Activated T-cell treated with anti-CD3 and anti-CD28 coated beads for 48 hours (primary cell): ENCODE results near the gene KATNAL2.

Source experiments
- DNase-seq: peaks from one replicate; pipeline ENCODE4 v3.0.0-alpha.2; 2020; ENCODE audit warnings: low read depth

The KATNAL2 gene

DNA sequence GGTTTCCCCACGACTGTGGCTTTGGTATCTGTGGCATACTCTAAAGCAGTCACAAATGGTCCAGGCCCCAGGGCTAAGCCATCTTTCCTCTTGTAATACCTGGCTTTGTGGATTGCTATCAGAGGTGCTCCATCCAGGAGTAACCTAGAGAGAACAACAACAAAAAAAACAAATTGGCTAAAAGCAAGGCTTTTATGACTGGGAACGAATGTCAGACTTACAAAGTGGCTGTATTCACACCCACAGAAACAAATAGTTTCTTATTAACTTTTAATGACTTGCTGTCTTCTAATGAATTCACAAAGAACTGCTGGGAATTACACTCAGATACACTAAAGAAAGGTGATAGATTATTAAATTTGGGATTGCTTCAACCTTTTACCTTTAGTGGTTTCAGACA lies 197.8 kb downstream of the KATNAL2 start:
- DNase-seq = no peak

DNA sequence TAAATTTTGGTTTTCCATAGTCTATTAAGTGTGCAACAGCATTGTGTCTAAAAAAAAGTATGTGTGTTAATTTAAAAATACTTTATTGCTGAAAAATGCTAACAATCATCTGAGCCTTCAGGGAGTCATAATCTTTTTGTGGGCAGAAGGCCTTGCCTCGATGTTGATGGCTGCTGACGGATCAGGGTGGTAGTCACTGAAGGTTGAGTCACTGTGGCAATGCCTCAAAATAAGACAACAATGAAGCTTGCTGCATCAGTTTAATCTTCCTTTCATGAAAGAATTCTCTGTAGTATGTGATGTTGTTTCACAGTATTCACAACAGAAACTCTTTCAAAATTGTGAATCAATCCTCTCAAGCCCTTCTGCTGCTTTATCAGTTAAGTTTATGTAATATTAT lies 201.6 kb downstream of the KATNAL2 start:
- no peak for DNase-seq

DNA sequence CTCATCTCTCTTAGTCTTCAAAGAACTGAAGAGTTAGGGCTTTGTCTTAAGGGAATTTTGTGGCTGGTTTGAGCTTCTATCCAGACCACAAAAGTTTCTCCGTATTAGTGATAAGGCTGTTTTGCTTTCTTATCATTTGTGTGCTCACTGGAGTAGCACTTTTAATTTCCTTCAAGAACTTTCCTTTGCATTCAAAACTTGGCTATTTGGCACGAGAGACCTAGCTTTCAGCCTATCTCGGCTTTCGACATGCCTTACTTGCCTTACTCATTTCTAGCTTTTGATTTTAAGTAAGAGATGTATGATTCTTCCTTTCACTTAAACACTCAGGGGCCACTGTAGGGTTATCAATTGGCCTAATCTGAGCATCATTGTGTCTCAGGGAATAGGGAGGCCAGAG lies 203.0 kb downstream of the KATNAL2 start:
- DNase-seq = no peak

DNA sequence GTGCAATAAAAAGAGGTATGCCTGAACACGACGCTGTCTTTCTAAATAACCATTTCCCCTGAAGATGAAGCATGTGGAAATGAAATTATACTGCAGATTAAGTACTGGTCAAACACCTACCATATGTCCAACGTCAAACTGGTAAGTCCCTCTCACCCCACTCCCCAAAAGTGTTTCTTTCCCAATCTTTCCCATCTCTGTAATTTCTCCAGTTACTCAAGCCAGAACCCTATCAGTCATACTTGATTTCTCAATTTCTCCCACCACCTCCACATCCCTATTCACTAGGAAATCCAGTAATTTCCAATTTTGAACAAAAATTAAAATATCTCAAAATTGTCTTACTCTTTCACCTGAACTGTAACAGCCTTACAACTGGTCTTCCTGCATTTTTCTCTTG lies 203.7 kb downstream of the KATNAL2 start:
- no peak for DNase-seq

DNA sequence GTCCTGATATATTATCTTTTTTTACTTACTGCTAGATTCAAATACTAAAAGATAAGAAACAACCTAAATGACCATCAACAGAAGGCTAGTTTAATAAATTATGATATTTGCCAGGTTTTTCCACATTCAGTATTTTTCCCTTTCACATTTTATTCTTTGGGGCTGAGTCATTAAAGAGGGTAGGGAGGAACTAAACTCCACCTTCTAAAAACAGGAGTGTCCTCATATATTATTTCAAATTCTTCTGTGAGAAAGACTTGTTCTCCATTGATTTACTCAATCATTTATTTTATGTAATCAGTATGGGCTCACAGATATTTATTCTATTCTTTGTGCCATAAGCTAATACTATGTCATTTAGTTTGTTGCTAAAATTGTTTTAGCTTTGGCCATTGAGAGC lies 223.9 kb downstream of the KATNAL2 start:
- DNase-seq = no peak

DNA sequence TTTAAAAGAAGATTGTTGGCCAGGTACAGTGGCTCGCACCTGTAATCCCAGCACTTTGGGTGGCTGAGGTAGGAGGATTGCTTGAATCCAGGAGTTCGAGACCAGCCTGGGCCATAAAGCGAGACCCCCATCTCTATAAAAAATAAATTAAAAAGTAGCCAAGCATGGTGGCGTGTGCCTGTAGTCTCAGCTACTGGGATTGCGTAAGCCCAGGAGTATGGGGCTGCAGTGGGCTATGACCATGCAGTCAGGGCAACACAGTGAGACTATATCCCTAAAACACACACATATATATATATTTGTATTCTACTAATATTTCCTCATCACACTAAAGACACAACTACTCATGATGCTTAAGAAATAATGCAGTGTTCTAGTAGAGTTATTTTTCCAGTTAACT lies 225.8 kb downstream of the KATNAL2 start:
- DNase-seq = no peak

DNA sequence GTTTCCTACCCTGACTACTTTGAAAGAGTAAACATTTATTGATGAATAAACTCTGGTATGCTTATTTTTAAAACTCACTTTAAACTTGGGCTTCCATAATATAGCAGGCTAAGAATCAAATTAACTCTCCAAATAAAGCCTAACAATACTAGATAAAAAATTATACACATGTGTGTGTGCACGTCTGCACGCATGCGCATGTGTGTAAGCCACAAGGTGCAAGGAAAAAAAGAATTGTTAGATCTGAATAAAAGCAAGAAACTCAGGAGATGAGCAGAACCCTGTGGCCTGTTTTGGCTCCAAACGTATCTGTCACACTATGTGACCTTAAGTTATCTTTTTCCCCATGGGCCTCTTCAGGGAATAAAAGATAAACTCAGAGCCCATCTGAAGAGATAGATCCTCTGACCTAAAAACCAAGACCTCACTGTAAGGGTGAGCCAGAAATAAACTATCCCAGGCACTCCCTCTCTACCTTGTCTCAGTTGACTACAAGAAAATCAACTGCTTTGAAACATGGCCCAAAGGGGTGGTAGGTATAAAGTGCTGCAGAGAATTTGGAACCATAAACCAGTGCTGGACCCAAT lies 226.6 kb downstream of the KATNAL2 start:
- no peak for DNase-seq

DNA sequence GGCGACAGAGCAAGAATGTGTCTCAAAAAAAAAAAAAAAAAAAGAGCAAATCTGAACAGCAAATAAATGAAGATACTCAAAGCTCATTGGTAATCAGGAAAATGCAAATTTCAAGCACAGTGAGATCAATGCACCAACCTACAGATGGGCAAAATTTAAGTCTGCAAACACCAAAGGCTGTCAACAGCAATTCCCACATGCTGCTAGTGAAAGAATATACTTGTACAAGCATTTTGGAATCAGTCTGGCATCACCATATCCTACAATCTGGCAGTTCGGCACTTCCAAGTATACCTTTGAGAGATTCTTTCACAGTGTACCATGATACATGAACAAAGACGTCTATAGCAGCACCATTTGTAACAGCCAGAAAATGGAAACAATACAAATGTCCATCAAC lies 228.8 kb downstream of the KATNAL2 start:
- no peak for DNase-seq

DNA sequence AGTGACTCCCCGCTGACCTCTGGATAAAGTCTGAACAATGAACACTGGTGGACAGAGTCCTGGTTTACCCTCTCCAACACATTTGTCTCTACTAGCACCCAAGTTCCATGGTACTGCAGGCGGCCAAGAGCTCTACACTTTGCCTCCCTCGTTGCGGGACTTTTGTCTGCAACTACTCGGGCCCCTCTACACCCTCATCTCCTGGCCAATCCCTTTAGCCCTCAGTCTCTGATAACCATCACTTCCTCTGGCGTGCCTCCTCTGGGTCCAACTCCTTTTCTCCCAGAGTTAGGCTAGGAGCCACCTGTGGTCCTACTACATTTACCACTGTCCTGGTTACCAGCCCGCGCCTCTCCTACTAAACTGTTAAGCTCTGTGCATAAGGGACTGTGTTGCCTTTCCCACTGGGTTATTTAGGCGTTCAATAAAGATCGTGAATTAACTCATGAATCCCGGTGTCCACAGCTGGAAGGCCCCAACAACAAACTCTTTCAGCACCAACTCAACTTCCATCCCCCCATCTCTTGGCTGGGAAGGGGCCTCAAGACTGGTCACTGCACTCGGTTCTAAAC lies 232.1 kb downstream of the KATNAL2 start:
- DNase-seq = no peak

DNA sequence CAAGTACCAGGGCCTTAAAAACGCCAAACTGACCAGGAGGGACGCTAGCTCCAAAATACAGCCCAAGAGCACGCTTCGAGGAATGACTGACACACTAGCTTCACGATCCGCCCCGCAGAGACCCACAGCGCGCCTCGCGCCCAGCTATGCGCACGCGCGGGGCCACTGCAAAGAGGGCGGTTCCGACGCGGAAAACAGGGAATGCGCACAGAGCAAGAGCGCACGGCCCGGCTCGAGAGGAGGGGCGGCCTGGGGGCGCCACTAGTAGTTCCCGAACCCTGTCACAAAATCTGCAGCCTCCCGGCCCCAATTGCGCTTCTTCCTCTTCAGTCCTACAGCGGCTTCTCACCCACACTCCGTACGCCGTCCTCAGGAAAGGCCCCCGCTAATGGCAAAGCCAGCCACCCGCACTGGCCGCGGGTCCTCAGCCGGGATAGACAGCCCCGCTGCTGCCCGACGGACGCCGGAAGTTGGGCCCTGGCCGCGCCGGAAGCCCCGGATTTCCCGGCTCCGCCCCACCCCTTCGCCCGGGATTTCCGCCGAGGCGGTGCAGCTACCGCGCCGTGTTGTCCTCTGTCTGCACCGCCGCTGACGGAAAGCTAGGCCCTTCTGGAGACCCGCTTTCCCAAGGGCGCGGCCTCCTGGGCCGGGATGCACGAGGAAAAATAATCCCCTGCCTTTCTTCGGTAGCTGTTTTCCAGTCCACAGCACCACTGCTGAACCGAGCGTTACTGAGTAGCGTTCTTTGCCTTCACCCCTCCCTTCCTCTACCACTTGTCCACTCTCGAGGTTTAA lies 232.8 kb downstream of the KATNAL2 start, which contains the start of gene HDHD2:
TSS of gene HDHD2 (minus strand) at position 472 of the 795 bp plus-strand sequence. CDS start 14,061 bp downstream, outside the sequence.
- DNase-seq = peak; percentile 83

DNA sequence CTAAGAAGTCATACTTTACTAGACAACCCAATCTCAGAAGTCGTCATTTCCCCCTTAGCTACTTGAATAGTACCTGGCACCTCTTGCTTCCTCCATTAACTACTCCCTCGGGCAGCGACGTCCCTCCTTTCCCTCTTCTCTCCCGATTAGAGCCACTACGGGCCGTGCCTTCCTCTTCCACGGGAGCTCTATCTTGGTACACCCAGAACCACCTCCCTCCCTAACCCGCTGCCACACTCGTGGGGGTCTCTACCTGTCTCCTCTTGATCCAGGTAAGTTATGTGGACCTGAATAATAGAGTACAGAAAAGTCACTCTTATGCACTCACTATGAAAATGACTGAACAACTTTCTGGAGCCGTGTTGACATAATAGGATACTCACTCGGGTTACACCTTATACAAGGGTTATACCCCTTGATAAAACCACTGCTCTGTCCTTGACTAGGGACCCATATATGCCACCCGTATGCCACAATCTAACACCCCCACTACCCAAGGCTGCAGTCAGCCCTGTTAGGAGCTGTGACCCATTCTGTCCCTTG lies 233.5 kb downstream of the KATNAL2 start:
- no peak for DNase-seq

DNA sequence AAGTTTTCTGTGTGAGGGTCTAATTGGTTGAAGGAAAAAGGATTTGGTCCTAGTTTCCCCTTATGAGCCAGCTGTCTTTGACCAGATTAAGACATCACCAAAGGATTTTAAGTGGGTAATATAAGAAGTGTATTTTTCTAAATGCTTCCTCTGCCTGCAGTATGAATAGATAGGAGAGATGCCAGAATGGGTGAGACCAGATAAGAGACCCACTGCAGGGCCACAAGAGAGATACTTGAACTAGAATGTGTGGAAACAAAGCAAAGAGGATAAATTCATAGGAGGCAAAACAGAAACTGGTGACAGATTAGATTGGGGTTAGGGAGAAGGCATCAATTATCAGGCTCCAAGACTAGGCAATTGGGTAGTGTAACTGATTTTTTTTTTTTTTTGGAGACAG lies 234.0 kb downstream of the KATNAL2 start:
- DNase-seq = no peak
